Upper lobe of left lung (tissue), 4 donors: ENCODE data around the gene ADI1.

ENCODE experiments used
- CTCF ChIP-seq, 6 experiments: fragments of 450-650 bp in 4 of 6; fragments of 200-600 bp in 2 of 6; sonication (generic) in 2 of 6; IDR thresholded peaks; one replicate each; pipeline ENCODE4 v1.5.1; 2016 to 2019; ENCODE audit warnings: antibody characterized with exemption in 6 of 6
- EP300 ChIP-seq, 4 donors: sonication (generic); formaldehyde crosslinking; IDR thresholded peaks; one replicate each; pipeline ENCODE4 v1.5.1; 2017; ENCODE audit warnings: antibody characterized with exemption in 4 of 4, control low read depth in 2 of 4
- POLR2A ChIP-seq, 4 donors: fragments of 450-650 bp; IDR thresholded peaks; one replicate each; pipeline ENCODE4 v1.5.1; 2016 to 2017; ENCODE audit warnings: antibody characterized with exemption in 4 of 4, mild to moderate bottlenecking in 2 of 4
- POLR2AphosphoS5 ChIP-seq, 2 donors: sonication (generic); formaldehyde crosslinking; IDR thresholded peaks; one replicate each; pipeline ENCODE4 v1.5.1; 2017; ENCODE audit warnings: antibody characterized with exemption in 2 of 2

GRCh38 chr2:3539836-3540235 lies 20.5 kb upstream of the ADI1 start:
- no peak for TF ChIP-seq CTCF (IDR thresholded peaks at IDR 0.05)
- TF ChIP-seq EP300 (IDR thresholded peaks at IDR 0.05) = no peak
- TF ChIP-seq POLR2A (IDR thresholded peaks at IDR 0.05) = no peak
- no peak for TF ChIP-seq POLR2AphosphoS5 (IDR thresholded peaks at IDR 0.05)
